SK-N-MC (cell line): ENCODE results near the gene BRI3BP.

Experiments used
- EZH2 ChIP-seq: fragments of 200-600 bp; sonication (generic); IDR thresholded peaks from one replicate; pipeline ENCODE4 v1.6.1; 2017; ENCODE audit warnings: antibody characterized with exemption
- POLR2AphosphoS5 ChIP-seq: IDR thresholded peaks from 2 replicates; pipeline ENCODE4 v1.6.1; 2012; ENCODE audit warnings: mild to moderate bottlenecking, low read depth, low read length, borderline replicate concordance

DNA sequence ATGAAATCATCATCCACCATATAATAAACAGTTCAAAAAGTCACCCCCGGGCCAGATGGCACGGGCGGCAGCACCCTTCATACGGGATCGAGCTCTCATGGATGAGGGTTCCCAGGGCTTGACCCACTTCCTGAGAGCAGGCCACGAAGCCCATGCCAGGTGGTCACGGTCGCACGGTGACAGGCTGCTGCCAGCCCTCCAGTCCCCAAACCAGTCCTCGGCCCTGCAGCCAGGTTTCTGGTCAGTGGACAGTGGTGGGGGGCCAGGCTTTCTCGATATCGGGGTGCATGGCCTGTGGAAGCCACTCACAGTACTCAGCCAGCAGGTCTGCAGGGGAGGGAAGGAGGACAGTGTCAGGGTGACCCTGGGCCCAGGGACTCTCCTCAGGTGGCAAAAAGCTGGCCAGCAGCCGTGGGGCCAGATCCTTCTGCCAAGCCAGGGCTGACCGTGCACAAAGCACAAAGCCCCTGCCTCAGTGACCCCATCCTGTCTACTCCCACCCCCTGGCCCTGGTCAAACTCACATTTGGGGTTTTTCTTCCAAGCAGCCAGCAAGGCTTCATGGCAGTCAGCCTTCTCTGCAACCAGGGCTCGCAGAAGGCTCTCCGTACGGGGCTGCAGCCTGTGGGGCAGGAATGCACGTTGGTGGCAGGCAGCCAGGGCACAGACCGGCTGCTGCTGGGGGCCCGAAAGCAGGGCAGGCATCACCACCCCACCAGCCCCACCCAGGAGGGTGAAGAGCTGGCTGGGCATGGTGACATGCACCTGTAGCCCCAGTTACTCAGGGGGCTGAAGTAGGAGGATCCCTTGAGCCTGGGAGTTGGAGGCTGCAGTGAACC, 45.7 kb upstream of the BRI3BP start:
- TF ChIP-seq EZH2 (no peak), POLR2AphosphoS5 (no peak)
